Naive thymus-derived CD4-positive, alpha-beta T cell (primary cell): Measurements from ENCODE around the gene STAMBP. TPM values are rescaled to one million over a fixed set of nuclear protein-coding genes. Genes with fewer than 3 reads are reported as not detected.

Experiments used
- ATAC-seq: fragments of 150-1000 bp; cut with Tn5 transposase; 2 replicates; pipeline ENCODE4 v1.10.0; 2021; ENCODE audit warnings: mild to moderate bottlenecking, moderate library complexity
- CTCF ChIA-PET: fragments of 350-600 bp; sonication (Branson Sonifier 250); formaldehyde crosslinking; loops from one replicate; lab custom pipeline; 2021; ENCODE audit warnings: antibody characterized with exemption; lab: Charles Lee
- POLR2A ChIA-PET: fragments of 350-600 bp; sonication (Branson Sonifier 250); formaldehyde crosslinking; loops from one replicate; lab custom pipeline; 2021; ENCODE audit warnings: antibody characterized with exemption, inconsistent platforms; lab: Charles Lee
- DNase-seq, 9 donors: peaks; one replicate each; pipeline versions ENCODE4 v3.0.0 to v3.0.0-alpha.2; 2020 to 2022; ENCODE audit warnings: mixed read lengths in 1 of 9
- H3K27ac ChIP-seq: one replicate; pipeline ENCODE4 v1.7.0; 2013; ENCODE audit warnings: mild to moderate bottlenecking, low read depth, low read length, moderate library complexity
- H3K27me3 ChIP-seq, 2 donors: one replicate each; pipeline ENCODE4 v1.7.0; 2013; ENCODE audit warnings: low read length in 2 of 2, mild to moderate bottlenecking in 2 of 2, moderate library complexity in 2 of 2; ENCODE audit not compliant: control insufficient read depth in 2 of 2, insufficient read depth in 2 of 2
- H3K36me3 ChIP-seq, 3 experiments: 1 replicate in 2 of 3; 2 replicates in 1 of 3; pipeline ENCODE4 v1.7.0; 2013; ENCODE audit warnings: low read length in 3 of 3, mild to moderate bottlenecking in 3 of 3, moderate library complexity in 1 of 3; ENCODE audit not compliant: insufficient read depth in 3 of 3, control insufficient read depth in 2 of 3
- H3K4me1 ChIP-seq, 2 donors: one replicate each; pipeline ENCODE4 v1.7.0; 2013; ENCODE audit warnings: low read length in 2 of 2, mild to moderate bottlenecking in 2 of 2, moderate library complexity in 1 of 2; ENCODE audit not compliant: control insufficient read depth in 2 of 2, insufficient read depth in 2 of 2
- H3K4me3 ChIP-seq: 2 replicates; pipeline ENCODE4 v1.7.0; 2013; ENCODE audit warnings: mild to moderate bottlenecking, low read length
- H3K9me3 ChIP-seq, 3 experiments: 1 replicate in 2 of 3; 2 replicates in 1 of 3; pipeline ENCODE4 v1.7.0; 2013; ENCODE audit warnings: low read length in 3 of 3; ENCODE audit not compliant: control insufficient read depth in 2 of 3
- H3K27ac Mint-ChIP-seq, 9 donors: one replicate each; pipeline ENCODE4 v1.8.0; 2020 to 2022; ENCODE audit warnings: mixed read lengths in 9 of 9, mild to moderate bottlenecking in 8 of 9, moderate library complexity in 5 of 9, inconsistent platforms in 2 of 9
- H3K27me3 Mint-ChIP-seq, 5 donors: one replicate each; pipeline ENCODE4 v1.8.0; 2021 to 2022; ENCODE audit warnings: mixed read lengths in 5 of 5, mild to moderate bottlenecking in 1 of 5
- H3K36me3 Mint-ChIP-seq, 5 donors: one replicate each; pipeline ENCODE4 v1.8.0; 2020 to 2022; ENCODE audit warnings: mixed read lengths in 5 of 5, mild to moderate bottlenecking in 3 of 5, inconsistent platforms in 1 of 5
- H3K4me1 Mint-ChIP-seq, 7 donors: one replicate each; pipeline ENCODE4 v1.8.0; 2020 to 2022; ENCODE audit warnings: mixed read lengths in 7 of 7, mild to moderate bottlenecking in 3 of 7, inconsistent platforms in 1 of 7
- H3K4me3 Mint-ChIP-seq, 10 donors: one replicate each; pipeline ENCODE4 v1.8.0; 2020 to 2022; ENCODE audit warnings: mild to moderate bottlenecking in 10 of 10, mixed read lengths in 10 of 10, moderate library complexity in 6 of 10, inconsistent platforms in 2 of 10
- H3K9me3 Mint-ChIP-seq, 11 donors: one replicate each; pipeline ENCODE4 v1.8.0; 2020 to 2022; ENCODE audit warnings: mixed read lengths in 11 of 11, mild to moderate bottlenecking in 4 of 11, inconsistent platforms in 1 of 11, moderate library complexity in 1 of 11
- intact Hi-C, 2 donors: fragments of 100-400 bp; cut with micrococcal nuclease; formaldehyde crosslinking; loops; one replicate each; pipeline ENCODE4 v1.15.1; 2023
- polyA plus RNA-seq, 2 donors: library from polyadenylated mRNA; unstranded; fragments of 300-500 nt; fragmentation: Illumina TruSeq; gene quantifications; one replicate each; pipeline ENCODE4 v1.2.3, GENCODE V29; 2021
- total RNA-seq, 6 experiments: library from RNA in 5 of 6; stranded (reverse) in 5 of 6; gene quantifications; 1 replicate in 5 of 6; 2 replicates in 1 of 6; pipeline ENCODE4 v1.2.3 and lab custom pipeline; 2021 to 2026

Gene STAMBP
- total and polyA plus RNA-seq, 7 experiments from 2014 or later: 22.2 to 44.5 (median 37.5) TPM

DNA sequence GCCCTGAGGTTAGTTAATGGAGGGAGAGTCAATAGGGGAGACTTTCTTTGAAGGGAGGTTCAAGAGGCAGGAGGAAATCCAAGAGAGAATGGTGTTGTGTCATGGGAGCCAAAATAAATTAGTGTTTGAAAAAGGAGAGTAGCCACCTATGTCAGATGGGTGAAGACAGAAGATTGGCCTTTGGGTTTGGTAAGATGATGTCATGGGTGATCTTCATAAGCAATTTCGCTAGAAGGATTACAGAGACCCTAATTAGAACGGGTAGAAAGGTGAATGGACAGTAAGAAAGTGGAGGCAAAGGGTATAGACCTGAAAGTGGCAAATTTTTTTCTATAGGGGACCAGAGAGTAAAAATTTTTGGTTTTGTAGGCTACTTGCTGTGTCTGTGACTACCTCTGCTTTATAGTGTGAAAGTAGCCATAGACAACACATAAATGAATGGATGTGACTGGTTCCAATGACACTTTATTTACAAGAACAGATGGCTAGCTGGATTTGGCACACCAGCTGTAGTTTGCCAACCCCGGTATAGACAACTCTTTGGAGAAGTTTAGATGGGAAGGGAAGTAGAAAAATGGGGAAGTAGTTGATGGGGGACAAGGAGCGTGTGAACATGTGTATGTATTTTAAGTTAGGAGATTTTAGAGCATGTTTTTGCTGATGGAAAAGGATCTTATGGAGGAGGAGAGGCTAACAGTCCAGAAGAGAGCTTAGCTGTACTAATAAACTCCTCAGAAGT lies 9.3 kb downstream of the STAMBP start:
- Mint-ChIP-seq H3K4me3 (no peak overlapping the region), H3K27ac (peak overlapping the region in 6 of 9 donors; percentile 1 to 71 (median 22)), H3K4me1 (peaks cover 9 to 51% (median 28%) of the 10 kb centered on the region in 7 donors), H3K9me3 (peaks cover 0 to 1% (median 0%) of the 10 kb centered on the region in 11 donors), H3K27me3 (no peaks in the 10 kb centered on the region), H3K36me3 (peaks cover 0 to 29% (median 16%) of the 10 kb centered on the region in 5 donors)
- Histone ChIP-seq H3K27ac (no peak overlapping the region), H3K36me3 (peaks cover 0 to 52% (median 0%) of the 10 kb centered on the region in 3 experiments), H3K9me3 (no peaks in the 10 kb centered on the region), H3K27me3 (no peaks in the 10 kb centered on the region), H3K4me1 (no peaks in the 10 kb centered on the region), H3K4me3 (no peak overlapping the region)
- ChIA-PET CTCF (interaction anchor here (2.3 kb wide), 1 partner anchor 14 kb away, joined by 11 read pairs; no protein-coding TSS in a partner anchor), POLR2A (interaction anchor here (1.0 kb wide), 1 partner anchor 13 kb away, joined by 4 read pairs; no protein-coding TSS in a partner anchor)
- ATAC-seq (no peak), DNase-seq (no peak)
- intact Hi-C loops: no loop called here

DNA sequence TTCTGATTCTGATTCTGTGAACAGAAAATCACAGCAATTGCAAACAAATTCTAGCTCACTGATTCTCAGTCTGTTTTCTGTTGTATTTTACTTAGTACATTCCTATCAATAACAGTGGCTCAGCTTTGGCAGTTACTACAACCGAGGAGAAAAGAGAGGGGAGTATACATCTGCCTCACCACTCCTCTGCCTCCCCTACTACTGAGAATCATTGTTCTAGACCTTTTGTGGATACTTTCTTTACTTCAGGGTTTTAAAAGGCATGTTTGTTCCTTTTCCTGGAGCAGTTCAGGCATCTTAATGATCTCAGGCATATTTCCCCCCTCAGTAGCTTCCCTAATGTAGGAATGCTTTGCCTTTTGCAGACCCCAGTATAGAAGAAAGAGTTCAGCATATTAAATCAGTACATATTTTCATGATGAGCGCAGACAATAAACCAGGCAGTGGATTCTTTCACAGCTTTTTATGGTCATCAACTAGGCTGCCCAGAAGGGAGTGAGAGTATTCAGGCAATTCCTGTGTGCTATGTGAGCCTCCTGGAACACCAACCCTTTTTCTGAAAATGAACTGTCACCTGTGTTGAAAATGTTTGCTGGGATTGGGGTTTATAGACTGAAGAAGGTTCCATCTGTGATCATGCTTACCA lies 10.3 kb downstream of the STAMBP start:
- H3K36me3 Mint-ChIP-seq: peaks cover 0 to 24% (median 11%) of the 10 kb centered on the region in 5 donors
- CTCF ChIA-PET: interaction anchor here (1.4 to 2.3 kb wide), 2 partner anchors 11 to 15 kb away, joined by 7 to 11 read pairs; partner anchors contain the start of gene STAMBP
- POLR2A ChIA-PET: interaction anchor here (0.5 to 0.6 kb wide), 2 partner anchors 60 to 265 kb away, joined by 3 read pairs; no protein-coding TSS in a partner anchor

DNA sequence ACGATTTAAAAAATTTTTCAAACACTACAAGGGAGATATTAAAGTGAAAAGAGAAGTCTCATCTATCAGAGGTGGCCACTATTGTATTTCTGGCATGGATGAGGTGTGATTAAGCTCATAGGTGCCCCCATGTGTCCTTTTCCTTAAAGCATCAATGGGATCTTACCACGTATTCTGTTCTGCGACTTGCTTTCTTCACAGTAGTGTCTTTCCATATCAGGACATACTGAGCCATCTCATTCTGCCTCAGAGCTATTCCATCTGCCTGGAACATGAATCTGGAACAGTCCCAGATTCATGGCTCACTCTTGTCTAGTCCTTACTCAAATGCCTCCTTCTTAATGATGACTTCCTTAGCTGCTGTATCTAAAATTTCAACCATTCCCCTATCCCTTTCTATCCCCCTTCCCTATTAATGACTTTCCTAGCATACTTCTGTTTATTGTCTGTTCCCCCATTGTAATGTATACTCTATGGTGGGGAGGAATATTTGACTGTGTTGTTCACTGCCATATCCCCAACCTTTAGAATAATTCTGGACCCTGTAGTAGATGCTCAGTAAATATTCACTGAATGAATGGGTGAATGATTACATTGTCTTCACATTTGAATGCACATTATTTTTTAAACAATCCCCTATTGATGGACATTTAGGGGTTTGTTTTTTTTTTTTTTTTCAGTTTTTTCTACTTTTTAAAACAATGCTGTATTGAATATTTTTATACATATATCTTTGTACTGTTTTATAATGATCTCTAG lies 11.1 kb downstream of the STAMBP start:
- Histone ChIP-seq H3K27me3 (no peaks in the 10 kb centered on the region), H3K9me3 (no peaks in the 10 kb centered on the region), H3K36me3 (peaks cover 0 to 47% (median 0%) of the 10 kb centered on the region in 3 experiments), H3K4me1 (no peaks in the 10 kb centered on the region), H3K27ac (no peak overlapping the region), H3K4me3 (no peak overlapping the region)
- intact Hi-C loops: no loop called here
- DNase-seq (no peak), ATAC-seq (no peak)
- H3K27ac Mint-ChIP-seq: no peak overlapping the region
- peaks cover 15 to 50% (median 28%) of the 10 kb centered on the region in 7 donors for H3K4me1 Mint-ChIP-seq
- H3K4me3 Mint-ChIP-seq: no peak overlapping the region
- ChIA-PET POLR2A (interaction anchor here (0.5 to 0.6 kb wide), 3 partner anchors 34 to 264 kb away, joined by 3 read pairs; no protein-coding TSS in a partner anchor), CTCF (interaction anchor here (1.4 to 2.3 kb wide), 2 partner anchors 12 to 16 kb away, joined by 7 to 11 read pairs; partner anchors contain the start of gene STAMBP)
- H3K9me3 Mint-ChIP-seq: peaks cover 0 to 1% (median 0%) of the 10 kb centered on the region in 11 donors
- H3K27me3 Mint-ChIP-seq: no peaks in the 10 kb centered on the region
- peaks cover 6 to 27% (median 8%) of the 10 kb centered on the region in 5 donors for H3K36me3 Mint-ChIP-seq

More for the DNA sequence above, 10.3 kb downstream of the STAMBP start:
- H3K4me3 Mint-ChIP-seq: no peak overlapping the region
- H3K4me3 ChIP-seq: no peak overlapping the region
- H3K27me3 Mint-ChIP-seq: no peaks in the 10 kb centered on the region
- H3K9me3 Mint-ChIP-seq: peaks cover 0 to 1% (median 0%) of the 10 kb centered on the region in 11 donors
- H3K27me3 ChIP-seq: no peaks in the 10 kb centered on the region
- intact Hi-C loops: no loop called here
- DNase-seq (no peak), ATAC-seq (no peak)
- H3K27ac ChIP-seq: no peak overlapping the region
- peak overlapping the region in 2 of 9 donors; percentile 30 to 46 for H3K27ac Mint-ChIP-seq
- H3K4me1 ChIP-seq: no peaks in the 10 kb centered on the region
- H3K36me3 ChIP-seq: peaks cover 0 to 46% (median 0%) of the 10 kb centered on the region in 3 experiments
- no peaks in the 10 kb centered on the region for H3K9me3 ChIP-seq
- H3K4me1 Mint-ChIP-seq: peaks cover 12 to 53% (median 28%) of the 10 kb centered on the region in 7 donors

DNA sequence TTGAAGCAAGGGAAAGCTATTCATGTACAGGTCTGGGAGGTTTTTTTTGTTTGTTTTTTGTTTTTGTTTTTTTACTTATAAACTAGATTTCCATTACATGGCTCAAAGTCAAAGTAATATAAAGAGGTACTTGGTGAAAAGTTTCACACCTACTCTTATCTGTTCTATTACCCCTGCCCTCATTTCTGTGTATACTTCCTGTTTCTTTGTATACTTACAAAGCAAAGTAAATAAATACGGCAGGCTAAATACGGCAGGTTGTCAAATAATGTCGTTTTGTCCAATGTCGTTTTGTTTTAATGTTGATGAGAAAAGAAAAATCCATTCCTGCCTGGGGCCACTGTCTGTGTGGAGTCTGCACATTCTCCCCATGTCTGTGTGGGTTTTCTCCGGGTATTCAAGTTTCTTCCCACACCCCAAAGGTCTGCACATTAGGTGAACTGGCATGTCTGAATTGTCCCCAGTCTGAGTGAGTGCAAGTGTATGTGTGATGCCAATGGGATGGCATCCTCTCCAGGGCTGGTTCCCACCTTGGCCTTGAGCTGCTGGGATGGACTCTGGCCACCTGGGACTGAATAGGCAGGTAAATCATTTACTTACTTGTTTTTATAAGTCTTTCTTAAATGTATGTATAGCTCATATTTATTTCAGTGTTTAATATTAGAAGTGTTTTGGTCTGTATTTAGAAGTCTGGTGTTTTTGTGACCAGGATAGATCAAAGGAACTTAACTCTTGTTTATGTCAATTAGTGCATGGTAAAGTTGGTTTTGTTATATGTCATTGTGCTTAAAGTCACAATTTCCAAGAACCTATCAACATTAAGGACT lies 13.4 kb downstream of the STAMBP start:
- ATAC-seq: no peak
- POLR2A ChIA-PET: no interaction called here
- no peak overlapping the region for H3K4me3 ChIP-seq
- no peak overlapping the region for H3K4me3 Mint-ChIP-seq
- intact Hi-C loops: no loop called here
- peak overlapping the region in 3 of 9 donors; percentile 16 to 44 (median 27) for H3K27ac Mint-ChIP-seq
- peaks cover 13 to 44% (median 22%) of the 10 kb centered on the region in 7 donors for H3K4me1 Mint-ChIP-seq
- no peaks in the 10 kb centered on the region for H3K27me3 Mint-ChIP-seq
- H3K36me3 ChIP-seq: peaks cover 3 to 50% (median 9%) of the 10 kb centered on the region in 3 experiments
- no peaks in the 10 kb centered on the region for H3K27me3 ChIP-seq
- CTCF ChIA-PET: interaction anchor here (0.5 to 1.3 kb wide), 3 partner anchors 15 to 156 kb away, joined by 3 to 4 read pairs (median 3); no protein-coding TSS in a partner anchor
- H3K4me1 ChIP-seq: no peaks in the 10 kb centered on the region
- no peaks in the 10 kb centered on the region for H3K9me3 ChIP-seq
- no peak for DNase-seq
- peaks cover 7 to 36% (median 14%) of the 10 kb centered on the region in 5 donors for H3K36me3 Mint-ChIP-seq
- no peak overlapping the region for H3K27ac ChIP-seq
- H3K9me3 Mint-ChIP-seq: peaks cover 0 to 1% (median 0%) of the 10 kb centered on the region in 11 donors

DNA sequence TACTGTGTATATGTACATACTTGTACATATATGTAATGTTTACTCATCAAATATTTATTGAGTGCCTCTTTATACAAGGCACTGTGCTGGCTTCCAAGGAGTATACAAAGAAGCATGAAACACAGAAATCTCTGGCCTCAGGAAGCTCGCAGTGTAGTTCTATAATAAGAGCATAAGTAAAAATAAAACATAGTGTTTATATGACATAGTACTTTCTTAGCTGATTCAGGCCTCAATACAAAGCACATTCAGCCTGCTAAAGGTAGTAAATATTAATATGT lies 13.9 kb downstream of the STAMBP start:
- no peak for ATAC-seq
- no peak overlapping the region for H3K4me3 Mint-ChIP-seq
- H3K9me3 ChIP-seq: no peaks in the 10 kb centered on the region
- H3K4me1 ChIP-seq: no peaks in the 10 kb centered on the region
- H3K4me1 Mint-ChIP-seq: peaks cover 13 to 42% (median 18%) of the 10 kb centered on the region in 7 donors
- peaks cover 0 to 1% (median 0%) of the 10 kb centered on the region in 11 donors for H3K9me3 Mint-ChIP-seq
- peaks cover 7 to 41% (median 15%) of the 10 kb centered on the region in 5 donors for H3K36me3 Mint-ChIP-seq
- POLR2A ChIA-PET: no interaction called here
- no peak overlapping the region for H3K27ac Mint-ChIP-seq
- CTCF ChIA-PET: interaction anchor here (0.5 to 1.3 kb wide), 2 partner anchors 19 to 156 kb away, joined by 3 read pairs; no protein-coding TSS in a partner anchor
- peaks cover 3 to 54% (median 9%) of the 10 kb centered on the region in 3 experiments for H3K36me3 ChIP-seq
- H3K27me3 Mint-ChIP-seq: no peaks in the 10 kb centered on the region
- no peak overlapping the region for H3K27ac ChIP-seq
- intact Hi-C loops: no loop called here
- no peaks in the 10 kb centered on the region for H3K27me3 ChIP-seq
- DNase-seq: no peak
- H3K4me3 ChIP-seq: no peak overlapping the region
